GM19238 (cell line): ENCODE results near the gene SOWAHB.

Experiments
- DNase-seq: peaks from one replicate; pipeline ENCODE4 v3.0.0; 2011; ENCODE audit warnings: low spot score; ENCODE audit not compliant: insufficient read length

The SOWAHB gene

GRCh38 chr4:76856243-76857073, 41.5 kb downstream of the SOWAHB start:
- DNase-seq, result no peak

- no peak for DNase-seq
Observed at GRCh38 chr4:76854858-76855257, 43.1 kb downstream of the SOWAHB start.

- no peak for DNase-seq
Observed at GRCh38 chr4:76851375-76851774, 46.6 kb downstream of the SOWAHB start.

- no peak for DNase-seq
Observed at GRCh38 chr4:76850010-76850441, 47.9 kb downstream of the SOWAHB start.
